A673 (cell line): ENCODE results near the gene ANXA11. TPM values are rescaled to one million over a fixed set of nuclear protein-coding genes. Genes with fewer than 3 reads are reported as not detected.
"Not testable (repeated sequence)": the region's sequence is repeated elsewhere in the genome, so short reads cannot be mapped to it uniquely, and the experiment has no call there.

ENCODE experiments used
- BruUV-seq: library from RNA; stranded (reverse); fragments of 400-500 nt; replicated peaks from 2 replicates; lab custom pipeline; 2021; lab: Mats Ljungman, UMichigan
- CTCF ChIA-PET: fragments of 300-600 bp; sonication (Branson Sonifier 250); formaldehyde crosslinking; loops from one replicate; lab custom pipeline; 2022; ENCODE audit warnings: antibody characterized with exemption; lab: Charles Lee
- POLR2A ChIA-PET: fragments of 300-600 bp; sonication (Branson Sonifier 250); formaldehyde crosslinking; loops from one replicate; lab custom pipeline; 2022; ENCODE audit warnings: antibody characterized with exemption; ENCODE audit not compliant: low non-redundant PET; lab: Charles Lee
- DNase-seq: peaks from one replicate; pipeline ENCODE4 v3.0.0-alpha.2; 2015; ENCODE audit warnings: low spot score
- H3K27ac ChIP-seq: fragments of 200-600 bp; sonication (generic); 2 replicates; pipeline ENCODE4 v1.5.1; 2016; ENCODE audit warnings: mixed run types, low read depth, mild to moderate bottlenecking, mixed read lengths, antibody characterized with exemption, low read length; ENCODE audit not compliant: poor library complexity, severe bottlenecking
- H3K27me3 ChIP-seq: fragments of 200-600 bp; sonication (generic); replicated peaks from 2 replicates; pipeline ENCODE4 v1.6.1; 2017; ENCODE audit warnings: mixed run types, low read depth, mild to moderate bottlenecking, mixed read lengths, antibody characterized with exemption, low read length; ENCODE audit not compliant: insufficient read depth, poor library complexity
- H3K36me3 ChIP-seq: fragments of 200-600 bp; sonication (generic); 2 replicates; pipeline ENCODE4 v1.6.1; 2016; ENCODE audit warnings: mixed run types, mild to moderate bottlenecking, mixed read lengths, antibody characterized with exemption, low read length; ENCODE audit not compliant: insufficient read depth, poor library complexity, severe bottlenecking
- H3K4me1 ChIP-seq: fragments of 200-600 bp; sonication (generic); 2 replicates; pipeline ENCODE4 v1.6.1; 2017; ENCODE audit warnings: mixed run types, mild to moderate bottlenecking, mixed read lengths, antibody characterized with exemption, low read length; ENCODE audit not compliant: insufficient read depth, poor library complexity, severe bottlenecking
- H3K4me3 ChIP-seq: fragments of 200-600 bp; sonication (generic); 2 replicates; pipeline ENCODE4 v1.5.1; 2016; ENCODE audit warnings: low read depth, mixed run types, mild to moderate bottlenecking, mixed read lengths, low read length; ENCODE audit not compliant: poor library complexity, severe bottlenecking
- H3K9me3 ChIP-seq: fragments of 200-600 bp; sonication (generic); 2 replicates; pipeline ENCODE4 v1.6.1; 2016; ENCODE audit warnings: mixed run types, low read depth, mild to moderate bottlenecking, mixed read lengths, antibody characterized with exemption, low read length; ENCODE audit not compliant: poor library complexity, severe bottlenecking
- EZH2 ChIP-seq: fragments of 200-600 bp; sonication (generic); IDR thresholded peaks from 2 replicates; pipeline ENCODE4 v1.6.1; 2017; ENCODE audit warnings: borderline replicate concordance, low read depth, mild to moderate bottlenecking, mixed read lengths, antibody characterized with exemption, low read length; ENCODE audit not compliant: poor library complexity, severe bottlenecking
- intact Hi-C: fragments of 100-400 bp; cut with micrococcal nuclease; formaldehyde crosslinking; loops from one replicate; pipeline ENCODE4 v1.10.0; 2022; ENCODE audit not compliant: unreplicated experiment
- total RNA-seq: library from RNA; stranded (reverse); gene quantifications from 2 replicates; pipeline ENCODE4 v1.2.3, GENCODE V29; 2021

ANXA11 gene
- total RNA-seq, 1 experiment from 2014 or later, result 119 TPM

GRCh38 chr10:80252296-80252887 is 47.1 kb upstream of the ANXA11 start:
- intact Hi-C loops, result no loop called here
- CTCF ChIA-PET, result no interaction called here
- Histone ChIP-seq H3K9me3 (no peaks in the 10 kb centered on the region), H3K36me3 (no peaks in the 10 kb centered on the region), H3K27me3 (no peaks in the 10 kb centered on the region), H3K4me3 (no peak overlapping the region), H3K27ac (no peak overlapping the region), H3K4me1 (no peaks in the 10 kb centered on the region)
- no peak for TF ChIP-seq EZH2
- no TSS peak for BruUV-seq
- POLR2A ChIA-PET, result no interaction called here
- DNase-seq, result no peak

DNA sequence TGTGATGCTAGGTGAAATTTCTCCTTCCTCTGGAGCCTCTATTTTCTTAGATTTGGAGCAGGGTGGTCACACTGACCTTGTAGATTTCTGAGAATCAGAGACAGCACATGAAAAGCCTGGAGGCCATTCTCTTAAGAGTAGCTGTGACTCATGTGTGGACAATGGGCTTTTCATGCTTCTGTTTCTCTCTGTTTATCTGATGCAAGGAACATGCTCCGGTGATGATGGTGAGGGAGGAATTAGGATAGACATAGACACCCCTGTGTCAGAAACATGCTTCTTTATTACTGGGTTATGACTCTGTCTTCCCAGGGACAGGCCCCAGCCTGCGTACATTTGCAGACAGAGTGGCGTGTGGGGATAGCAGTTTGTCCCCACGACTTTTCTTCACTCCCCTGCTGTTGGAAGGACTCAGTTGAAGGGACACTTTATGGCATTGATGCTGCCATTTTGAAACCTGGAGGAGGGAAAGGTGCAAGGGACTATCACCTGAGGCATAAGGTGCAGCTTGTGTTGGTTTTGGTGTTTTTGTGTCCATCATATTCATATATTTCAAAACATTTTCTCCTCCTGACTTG is 46.5 kb upstream of the ANXA11 start:
- CTCF ChIA-PET, BruUV-seq, H3K27me3 ChIP-seq, H3K36me3 ChIP-seq, POLR2A ChIA-PET, DNase-seq, H3K4me3 ChIP-seq, intact Hi-C loops, H3K27ac ChIP-seq, H3K4me1 ChIP-seq, H3K9me3 ChIP-seq: not testable (repeated sequence)

- BruUV-seq, DNase-seq, CTCF ChIA-PET, H3K27ac ChIP-seq, POLR2A ChIA-PET, H3K27me3 ChIP-seq, H3K9me3 ChIP-seq, H3K4me1 ChIP-seq, H3K36me3 ChIP-seq, intact Hi-C loops, H3K4me3 ChIP-seq: not testable (repeated sequence)
Measured at GRCh38 chr10:80250399-80250798, 45.1 kb upstream of the ANXA11 start.

DNA sequence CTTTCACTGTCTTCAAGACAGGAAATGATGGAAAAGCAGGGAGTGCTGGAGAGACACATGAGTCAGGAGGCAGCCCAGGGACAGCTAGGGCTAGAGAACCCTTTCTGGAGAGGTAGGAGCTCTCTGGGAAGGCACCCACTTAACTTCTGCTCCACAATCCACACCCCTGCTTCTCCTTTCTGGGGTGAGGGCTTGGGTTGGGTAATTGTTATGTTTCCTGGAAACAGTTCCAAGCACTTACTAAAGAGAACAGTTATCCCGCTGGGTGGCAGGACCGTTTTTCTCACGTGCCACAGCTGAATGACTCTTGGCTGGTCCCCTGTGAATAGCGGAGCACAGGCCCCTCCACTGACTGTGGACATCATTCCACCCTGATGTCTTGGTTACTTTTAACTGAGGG is 44.6 kb upstream of the ANXA11 start:
- intact Hi-C loops, CTCF ChIA-PET, H3K27me3 ChIP-seq, BruUV-seq, H3K4me1 ChIP-seq, H3K36me3 ChIP-seq, POLR2A ChIA-PET, H3K9me3 ChIP-seq, DNase-seq, H3K27ac ChIP-seq, H3K4me3 ChIP-seq: not testable (repeated sequence)

- BruUV-seq, H3K9me3 ChIP-seq, H3K36me3 ChIP-seq, H3K27me3 ChIP-seq, intact Hi-C loops, DNase-seq, CTCF ChIA-PET, H3K4me3 ChIP-seq, POLR2A ChIA-PET, H3K4me1 ChIP-seq, H3K27ac ChIP-seq: not testable (repeated sequence)
Measured at GRCh38 chr10:80247611-80248010, 42.3 kb upstream of the ANXA11 start.

DNA sequence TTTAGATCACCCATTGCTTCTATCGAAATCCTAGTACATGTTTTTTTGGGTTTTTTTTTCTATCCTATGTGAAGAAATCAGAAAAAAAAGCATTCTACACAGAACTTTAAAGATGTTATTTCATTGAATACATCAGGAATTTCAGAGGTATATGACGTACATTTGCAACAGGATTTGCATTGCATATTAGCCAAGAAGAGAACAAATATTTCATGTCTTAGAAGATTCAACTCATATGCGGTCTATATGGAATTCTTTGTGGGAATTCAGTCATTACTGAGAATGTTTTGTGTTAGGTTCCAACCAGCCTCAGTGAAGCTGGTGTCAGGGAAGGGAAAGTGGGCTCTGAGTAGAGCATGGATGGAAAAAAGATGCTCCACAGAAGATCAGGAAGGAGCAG is 39.0 kb upstream of the ANXA11 start:
- DNase-seq, intact Hi-C loops, H3K9me3 ChIP-seq, H3K4me3 ChIP-seq, CTCF ChIA-PET, H3K27me3 ChIP-seq, H3K4me1 ChIP-seq, BruUV-seq, H3K36me3 ChIP-seq, POLR2A ChIA-PET, H3K27ac ChIP-seq: not testable (repeated sequence)

DNA sequence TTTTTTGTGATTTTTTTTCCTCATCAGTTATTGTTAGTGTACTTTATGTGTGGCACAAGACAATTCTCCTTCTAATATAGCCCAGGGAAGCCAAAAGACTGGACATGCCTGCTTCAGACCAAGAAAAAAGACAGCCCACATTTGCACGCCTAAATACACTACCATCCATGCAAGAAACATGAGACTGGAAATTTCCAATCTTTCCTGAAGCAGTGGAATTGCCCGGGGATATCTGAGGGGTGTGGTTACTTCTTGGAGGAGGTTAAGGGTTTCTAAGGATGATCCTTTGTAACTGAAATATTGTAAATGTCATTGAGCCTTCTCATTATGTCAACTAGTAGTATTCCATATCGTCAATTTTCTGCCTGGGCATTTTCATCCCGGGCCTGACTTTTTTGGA is 37.0 kb upstream of the ANXA11 start:
- H3K9me3 ChIP-seq, POLR2A ChIA-PET, DNase-seq, H3K4me3 ChIP-seq, intact Hi-C loops, CTCF ChIA-PET, H3K27ac ChIP-seq, H3K4me1 ChIP-seq, H3K36me3 ChIP-seq, BruUV-seq, H3K27me3 ChIP-seq: not testable (repeated sequence)
